NB4 (cell line): ENCODE results near the gene CLASRP.

Experiments
- CTCF ChIP-seq: IDR thresholded peaks from one replicate; pipeline ENCODE4 v1.5.1; 2012; ENCODE audit warnings: low read depth, low read length
- POLR2A ChIP-seq: IDR thresholded peaks from 2 replicates; pipeline ENCODE4 v1.6.1; 2011; ENCODE audit warnings: mild to moderate bottlenecking; ENCODE audit not compliant: insufficient read length; ENCODE audit errors: extremely low read depth

GRCh38 chr19:45102481-45102880 lies 63.6 kb downstream of the CLASRP start:
- TF ChIP-seq POLR2A = no peak
- TF ChIP-seq CTCF = no peak
